OCI-LY3 (cell line): ENCODE measurements around the gene PLS1.

Experiments used
- H2AFZ ChIP-seq: fragments of 200-600, 300-600 bp; shearing (Covaris generic); 2 replicates; pipeline ENCODE4 v1.6.0; 2014; ENCODE audit warnings: antibody characterized with exemption, low read depth, low read length
- H3K27ac ChIP-seq: fragments of 200-600, 300-600 bp; sonication (generic); 2 replicates; pipeline ENCODE4 v1.5.1; 2014; ENCODE audit warnings: mild to moderate bottlenecking, low read length, moderate library complexity, mixed read lengths
- H3K27me3 ChIP-seq: fragments of 200-600, 300-600 bp; sonication (generic); 2 replicates; pipeline ENCODE4 v1.6.1; 2014; ENCODE audit warnings: low read depth, low read length, mixed read lengths
- H3K36me3 ChIP-seq: fragments of 200-600, 300-600 bp; sonication (generic); replicated peaks from 2 replicates; pipeline ENCODE3; 2014; ENCODE audit warnings: low read depth, low read length, mixed read lengths
- H3K4me1 ChIP-seq: fragments of 300-600, 200-600 bp; sonication (generic); 2 replicates; pipeline ENCODE4 v1.6.1; 2014; ENCODE audit warnings: low read length, mixed read lengths
- H3K4me2 ChIP-seq: fragments of 200-600, 300-600 bp; sonication (generic); 2 replicates; pipeline ENCODE4 v1.6.1; 2014; ENCODE audit warnings: low read length, mixed read lengths
- H3K4me3 ChIP-seq: fragments of 300-600, 200-600 bp; sonication (generic); 2 replicates; pipeline ENCODE4 v1.5.1; 2014; ENCODE audit warnings: antibody characterized with exemption, mild to moderate bottlenecking, low read length, moderate library complexity
- H3K79me2 ChIP-seq: fragments of 300-600, 200-600 bp; shearing (Covaris generic); 2 replicates; pipeline ENCODE4 v1.6.1; 2014; ENCODE audit warnings: mild to moderate bottlenecking, low read length, mixed read lengths
- H3K9ac ChIP-seq: fragments of 300-600, 200-600 bp; shearing (Covaris generic); 2 replicates; pipeline ENCODE4 v1.6.0; 2014; ENCODE audit warnings: mild to moderate bottlenecking, low read length, moderate library complexity
- H3K9me3 ChIP-seq: fragments of 200-600, 300-600 bp; shearing (Covaris generic); 2 replicates; pipeline ENCODE4 v1.6.1; 2014; ENCODE audit warnings: low read length, mixed read lengths; ENCODE audit not compliant: insufficient read depth
- H4K20me1 ChIP-seq: fragments of 200-600, 300-600 bp; sonication (generic); 2 replicates; pipeline ENCODE4 v1.6.1; 2016; ENCODE audit warnings: low read length, mixed read lengths; ENCODE audit not compliant: insufficient read depth
- CTCF ChIP-seq: fragments of 200-600, 300-600 bp; sonication (generic); IDR thresholded peaks from 2 replicates; pipeline ENCODE4 v1.5.1; 2014; ENCODE audit warnings: antibody characterized with exemption, low read length, low read depth
- EZH2phosphoT487 ChIP-seq: fragments of 200-600 bp; shearing (Covaris generic); IDR thresholded peaks from 2 replicates; pipeline ENCODE4 v1.6.1; 2018; ENCODE audit warnings: antibody characterized with exemption, mixed run types, low read depth

Gene PLS1

GRCh38 chr3:142628801-142629200 is 32.6 kb downstream of the PLS1 start:
- no peak overlapping the region for H3K9ac ChIP-seq
- H3K4me2 ChIP-seq: peak overlapping the region; percentile 33; the same call in 1 of the 2 replicates
- H3K27me3 ChIP-seq: no peaks in the 10 kb centered on the region
- H3K4me1 ChIP-seq: peaks cover 16% of the 10 kb centered on the region
- H3K79me2 ChIP-seq: no peaks in the 10 kb centered on the region
- H3K4me3 ChIP-seq: no peak overlapping the region
- TF ChIP-seq CTCF: no peak
- TF ChIP-seq EZH2phosphoT487: no peak
- no peaks in the 10 kb centered on the region for H3K36me3 ChIP-seq
- no peak overlapping the region for H3K27ac ChIP-seq
- no peaks in the 10 kb centered on the region for H3K9me3 ChIP-seq
- H4K20me1 ChIP-seq: no peaks in the 10 kb centered on the region
- H2AFZ ChIP-seq: no peak overlapping the region

GRCh38 chr3:142633073-142633472 is 36.9 kb downstream of the PLS1 start:
- no peak overlapping the region for H3K4me3 ChIP-seq
- H3K9me3 ChIP-seq: no peaks in the 10 kb centered on the region
- no peak overlapping the region for H3K9ac ChIP-seq
- H3K79me2 ChIP-seq: no peaks in the 10 kb centered on the region
- H3K27me3 ChIP-seq: no peaks in the 10 kb centered on the region
- no peak overlapping the region for H2AFZ ChIP-seq
- H3K4me1 ChIP-seq: peaks cover 9% of the 10 kb centered on the region
- H4K20me1 ChIP-seq: no peaks in the 10 kb centered on the region
- no peak overlapping the region for H3K4me2 ChIP-seq
- H3K36me3 ChIP-seq: no peaks in the 10 kb centered on the region
- no peak for TF ChIP-seq CTCF
- TF ChIP-seq EZH2phosphoT487: no peak
- no peak overlapping the region for H3K27ac ChIP-seq

- Histone ChIP-seq H3K4me2 (no peak overlapping the region), H3K4me3 (no peak overlapping the region), H4K20me1 (no peaks in the 10 kb centered on the region), H3K4me1 (no peaks in the 10 kb centered on the region), H3K79me2 (no peaks in the 10 kb centered on the region), H3K36me3 (no peaks in the 10 kb centered on the region), H2AFZ (no peak overlapping the region), H3K9ac (no peak overlapping the region), H3K9me3 (no peaks in the 10 kb centered on the region), H3K27me3 (no peaks in the 10 kb centered on the region), H3K27ac (no peak overlapping the region)
- TF ChIP-seq EZH2phosphoT487 (no peak), CTCF (no peak)
These were observed 39.9 kb downstream of the PLS1 start for GRCh38 chr3:142636050-142636449.

- Histone ChIP-seq H3K27me3 (no peaks in the 10 kb centered on the region), H4K20me1 (no peaks in the 10 kb centered on the region), H2AFZ (no peak overlapping the region), H3K27ac (no peak overlapping the region), H3K4me2 (no peak overlapping the region), H3K36me3 (no peaks in the 10 kb centered on the region), H3K79me2 (no peaks in the 10 kb centered on the region), H3K4me1 (no peaks in the 10 kb centered on the region), H3K9ac (no peak overlapping the region), H3K4me3 (no peak overlapping the region), H3K9me3 (no peaks in the 10 kb centered on the region)
- TF ChIP-seq CTCF (no peak), EZH2phosphoT487 (no peak)
These were observed 40.5 kb downstream of the PLS1 start for GRCh38 chr3:142636664-142637063.
